GM23248 (cell line): Measurements from ENCODE around the gene DRG1. TPM values are rescaled to one million over a fixed set of nuclear protein-coding genes. Genes with fewer than 3 reads are reported as not detected.

ENCODE experiments used
- DNase-seq: peaks from one replicate; pipeline ENCODE4 v3.0.0-alpha.2; 2015
- H2AFZ ChIP-seq: fragments of 200-600 bp; sonication (generic); 2 replicates; pipeline ENCODE4 v1.6.1; 2016; ENCODE audit warnings: antibody characterized with exemption
- H3F3A ChIP-seq: fragments of 200-600 bp; sonication (generic); 2 replicates; pipeline ENCODE4 v1.6.1; 2016; ENCODE audit warnings: mild to moderate bottlenecking, antibody characterized with exemption, mixed run types; ENCODE audit not compliant: insufficient read depth
- H3K27ac ChIP-seq: fragments of 200-600 bp; sonication (generic); 2 replicates; pipeline ENCODE4 v1.5.1; 2016; ENCODE audit warnings: mild to moderate bottlenecking
- H3K27me3 ChIP-seq: fragments of 200-600 bp; sonication (generic); replicated peaks from 2 replicates; pipeline ENCODE4 v1.6.1; 2016; ENCODE audit warnings: mild to moderate bottlenecking; ENCODE audit not compliant: insufficient read depth
- H3K36me3 ChIP-seq: fragments of 200-600 bp; sonication (generic); 2 replicates; pipeline ENCODE4 v1.6.1; 2016; ENCODE audit warnings: low read depth, mild to moderate bottlenecking
- H3K4me1 ChIP-seq: fragments of 200-600 bp; sonication (generic); 2 replicates; pipeline ENCODE4 v1.6.1; 2016; ENCODE audit warnings: mild to moderate bottlenecking; ENCODE audit not compliant: insufficient read depth
- H3K4me2 ChIP-seq: fragments of 200-600 bp; sonication (generic); one replicate; pipeline ENCODE4 v1.6.1; 2016; ENCODE audit warnings: mild to moderate bottlenecking; ENCODE audit not compliant: unreplicated experiment
- H3K4me3 ChIP-seq: fragments of 200-600 bp; sonication (generic); 2 replicates; pipeline ENCODE4 v1.5.1; 2016; ENCODE audit warnings: mild to moderate bottlenecking
- H3K79me2 ChIP-seq: fragments of 200-600 bp; sonication (generic); 2 replicates; pipeline ENCODE4 v1.6.1; 2016; ENCODE audit warnings: mild to moderate bottlenecking; ENCODE audit not compliant: insufficient read depth
- H3K9ac ChIP-seq: fragments of 200-600 bp; sonication (generic); 2 replicates; pipeline ENCODE4 v1.6.1; 2016; ENCODE audit warnings: mild to moderate bottlenecking
- H3K9me2 ChIP-seq: fragments of 200-600 bp; sonication (generic); 2 replicates; pipeline ENCODE4 v1.6.1; 2016; ENCODE audit warnings: mixed run types, mild to moderate bottlenecking, moderate library complexity; ENCODE audit not compliant: insufficient read depth
- H3K9me3 ChIP-seq: fragments of 200-600 bp; sonication (generic); one replicate; pipeline ENCODE4 v1.6.1; 2017; ENCODE audit warnings: low read depth
- H4K20me1 ChIP-seq: fragments of 200-600 bp; sonication (generic); 2 replicates; pipeline ENCODE4 v1.6.0; 2016; ENCODE audit not compliant: insufficient read depth
- EZH2 ChIP-seq: fragments of 200-600 bp; sonication (generic); IDR thresholded peaks from 2 replicates; pipeline ENCODE4 v1.6.1; 2018; ENCODE audit warnings: antibody characterized with exemption, mild to moderate bottlenecking; ENCODE audit not compliant: insufficient read depth, poor library complexity, severe bottlenecking
- EZH2phosphoT487 ChIP-seq: fragments of 200-600 bp; sonication (generic); IDR thresholded peaks from 2 replicates; pipeline ENCODE4 v1.6.1; 2018; ENCODE audit warnings: antibody characterized with exemption, moderate library complexity, mild to moderate bottlenecking, low read depth; ENCODE audit not compliant: insufficient read depth
- WGBS, 2 experiments: methylation state at CpG; one replicate each; pipeline ENCODE4 v1.1.6; 2015 to 2017; ENCODE audit warnings: low lambda C conversion rate in 2 of 2, low coverage in 1 of 2; ENCODE audit errors: missing lambda C conversion rate in 2 of 2; 5-methylcytosine and 5-hydroxymethylcytosine counted together
- in situ Hi-C: fragments of 300-500 bp; cut with MboI; formaldehyde crosslinking; loops from 2 replicates; pipeline ENCODE4 v1.15.0; 2020
- polyA plus RNA-seq: library from polyadenylated mRNA; unstranded; fragments of >200 nt; fragmentation: Nextera tagmentation; extraction: Ambion mirVana; gene quantifications from 2 replicates; pipeline ENCODE4 v1.2.1, GENCODE V29; 2016
- total RNA-seq: library from RNA; depleted of rRNA; stranded (reverse); fragments of >200 nt; shearing (Covaris generic); gene quantifications from 2 replicates; pipeline ENCODE4 v1.2.3, GENCODE V29; 2014

DRG1 gene
- total and polyA plus RNA-seq, 2 experiments from 2014 or later, result 65.0 to 79.7 TPM

DNA sequence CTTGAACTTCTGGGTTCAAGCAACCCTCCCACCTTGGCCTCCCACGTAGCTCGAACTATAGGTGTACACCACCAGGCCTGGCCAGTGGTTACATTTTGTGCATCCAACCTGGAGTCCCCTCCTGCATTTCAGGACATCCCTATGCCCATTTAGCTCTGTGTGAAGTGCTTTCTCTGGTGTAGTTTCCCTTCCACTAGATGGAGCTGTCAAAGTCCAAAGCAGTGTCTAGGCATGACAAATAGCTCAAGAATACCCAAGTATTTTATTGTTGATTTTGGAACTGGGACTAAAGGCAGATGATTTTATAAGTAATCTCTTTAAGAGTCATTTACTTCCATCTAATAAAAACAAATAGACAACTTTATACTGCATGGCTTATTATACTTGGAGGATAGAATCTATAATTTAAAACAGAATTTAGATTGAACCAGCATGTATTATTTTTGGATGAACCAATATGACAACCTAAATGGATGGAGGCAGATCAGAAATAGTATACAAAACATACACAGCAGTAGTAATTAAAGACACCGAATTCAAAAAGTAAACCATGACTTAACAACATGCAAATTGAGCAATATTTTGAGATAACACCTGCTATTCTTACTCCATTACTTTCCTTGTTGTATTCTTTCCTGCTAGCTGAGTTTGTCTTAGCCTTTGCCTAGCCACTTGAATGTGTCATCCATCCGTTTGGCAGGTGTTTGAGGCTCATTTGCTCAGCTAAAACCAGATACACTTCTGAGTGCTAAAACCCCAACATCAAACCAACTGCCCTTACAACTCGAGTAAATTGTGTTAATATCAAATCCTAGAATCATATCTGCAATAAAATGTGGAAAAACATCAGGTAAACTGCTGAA lies 52.5 kb downstream of the DRG1 start:
- Histone ChIP-seq H3F3A (peaks cover 13% of the 10 kb centered on the region; the same call in 1 of the 2 replicates), H3K27ac (no peak overlapping the region), H3K79me2 (0 out of 2 replicates have a peak, but pooled peaks cover 2% of the 10 kb centered on the region), H3K4me3 (no peak overlapping the region), H3K27me3 (no peaks in the 10 kb centered on the region), H2AFZ (no peak overlapping the region), H3K36me3 (peaks cover 34% of the 10 kb centered on the region), H3K4me2 (no peak overlapping the region), H3K9me3 (no peaks in the 10 kb centered on the region), H3K9ac (no peak overlapping the region), H3K9me2 (no peaks in the 10 kb centered on the region), H4K20me1 (no peaks in the 10 kb centered on the region), H3K4me1 (0 out of 2 replicates have a peak, but pooled peaks cover 4% of the 10 kb centered on the region)
- TF ChIP-seq EZH2, result no peak
- peak; percentile 73 for DNase-seq
- WGBS, 2 experiments, result 78% methylated on average over 5 of the region's 5 CpGs
- in situ Hi-C loops, result no loop called here

DNA sequence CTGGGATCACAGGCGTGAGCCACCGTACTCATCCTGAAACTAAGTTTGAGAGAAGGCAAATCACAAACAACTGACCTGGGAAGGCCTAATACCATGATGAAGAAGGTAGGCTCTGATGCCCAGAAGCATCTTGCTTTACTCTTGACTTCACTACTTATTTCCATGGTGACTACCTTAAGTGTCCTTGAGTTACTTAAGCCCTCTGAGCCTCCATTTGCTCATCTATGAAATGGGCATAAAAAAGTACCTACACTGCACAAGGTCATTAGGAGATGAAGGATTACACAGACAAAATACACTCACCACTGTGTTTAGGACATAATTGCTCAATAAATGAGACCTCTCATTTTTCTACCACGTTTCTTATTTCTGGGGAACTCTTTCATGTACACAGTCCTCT lies 62.3 kb downstream of the DRG1 start:
- Histone ChIP-seq H2AFZ (no peak overlapping the region), H3K9ac (no peak overlapping the region), H3K9me2 (no peaks in the 10 kb centered on the region), H4K20me1 (no peaks in the 10 kb centered on the region), H3K4me1 (no peaks in the 10 kb centered on the region), H3K36me3 (peaks cover 56% of the 10 kb centered on the region), H3K27ac (no peak overlapping the region), H3K4me3 (no peak overlapping the region), H3K79me2 (peaks cover 40% of the 10 kb centered on the region), H3K4me2 (no peak overlapping the region), H3K27me3 (no peaks in the 10 kb centered on the region), H3K9me3 (no peaks in the 10 kb centered on the region), H3F3A (no peaks in the 10 kb centered on the region)
- 98 to 99% methylated on average over 3 of the region's 3 CpGs for WGBS, 2 experiments
- no peak for DNase-seq
- no peak for TF ChIP-seq EZH2
- TF ChIP-seq EZH2phosphoT487, result no peak
- in situ Hi-C loops, result no loop called here

DNA sequence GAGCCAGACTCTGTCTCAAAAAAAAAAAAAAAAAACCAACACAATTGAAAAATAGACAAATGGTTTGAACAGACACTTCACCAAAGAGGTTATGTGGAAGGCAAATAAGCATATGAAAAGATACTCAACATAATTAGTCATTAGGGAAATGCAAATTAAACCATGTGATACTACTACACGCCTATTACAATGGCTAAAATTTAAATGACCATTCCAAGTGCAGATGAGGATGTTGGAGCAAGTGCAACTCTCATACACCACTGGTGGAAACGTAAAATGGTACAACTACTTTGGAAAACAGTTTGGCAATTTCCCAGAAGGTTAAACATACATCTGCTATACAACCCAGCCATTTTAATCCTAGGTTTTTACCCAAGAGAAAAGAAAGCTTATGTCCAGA lies 65.9 kb downstream of the DRG1 start:
- in situ Hi-C loops, result no loop called here
- 94 to 97% methylated on average over 2 of the region's 2 CpGs for WGBS, 2 experiments
- no peak overlapping the region for H3K9ac ChIP-seq
- no peaks in the 10 kb centered on the region for H4K20me1 ChIP-seq
- 0 out of 2 replicates have a peak, but pooled peaks cover 6% of the 10 kb centered on the region for H3F3A ChIP-seq
- peaks cover 64% of the 10 kb centered on the region for H3K79me2 ChIP-seq
- no peak overlapping the region for H3K4me3 ChIP-seq
- H3K27me3 ChIP-seq, result no peaks in the 10 kb centered on the region
- TF ChIP-seq EZH2 (no peak), EZH2phosphoT487 (no peak)
- no peaks in the 10 kb centered on the region for H3K4me1 ChIP-seq
- peaks cover 55% of the 10 kb centered on the region; the same call in 1 of the 2 replicates for H3K36me3 ChIP-seq
- no peak overlapping the region for H3K27ac ChIP-seq
- H3K9me3 ChIP-seq, result no peaks in the 10 kb centered on the region
- DNase-seq, result no peak
- H3K4me2 ChIP-seq, result no peak overlapping the region
- H3K9me2 ChIP-seq, result no peaks in the 10 kb centered on the region
- no peak overlapping the region for H2AFZ ChIP-seq

DNA sequence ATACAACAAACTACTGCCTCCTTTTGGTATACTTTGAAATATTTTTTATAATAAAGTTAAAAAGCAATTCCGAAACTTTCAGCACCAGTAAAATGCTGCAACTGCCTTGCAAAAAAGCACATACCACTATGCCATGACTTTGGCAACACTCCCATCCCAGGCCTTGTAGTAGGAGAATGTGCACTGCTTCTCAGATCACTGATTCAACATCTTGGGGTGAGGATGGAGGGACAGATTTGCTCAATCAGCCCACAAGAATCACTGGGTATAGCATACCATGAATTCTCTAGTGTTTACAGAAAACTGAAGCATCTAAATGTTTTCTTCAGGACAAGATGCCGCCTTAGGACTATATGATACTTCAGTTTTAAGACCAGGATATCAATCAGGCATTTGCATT lies 75.3 kb downstream of the DRG1 start:
- peak; percentile 89 for DNase-seq
- Histone ChIP-seq H3K9ac (peak overlapping the region; percentile 26; the same call in 1 of the 2 replicates), H3F3A (peaks cover 21% of the 10 kb centered on the region), H3K36me3 (peaks cover 22% of the 10 kb centered on the region), H4K20me1 (0 out of 2 replicates have a peak, but pooled peaks cover 4% of the 10 kb centered on the region), H2AFZ (no peak overlapping the region), H3K4me2 (peak overlapping the region; percentile 43), H3K27ac (peak overlapping the region; percentile 49), H3K4me3 (no peak overlapping the region), H3K27me3 (no peaks in the 10 kb centered on the region), H3K9me2 (no peaks in the 10 kb centered on the region), H3K9me3 (no peaks in the 10 kb centered on the region), H3K79me2 (peaks cover 90% of the 10 kb centered on the region), H3K4me1 (peaks cover 15% of the 10 kb centered on the region)
- in situ Hi-C loops, result no loop called here
- TF ChIP-seq EZH2, result no peak
- TF ChIP-seq EZH2phosphoT487, result no peak
- 88 to 90% methylated on average over 2 of the region's 2 CpGs for WGBS, 2 experiments
